Activated naive CD4-positive, alpha-beta T cell treated with anti-CD3 and anti-CD28 coated beads for 36 hours (primary cell): ENCODE results near the gene MTG1. TPM values are rescaled to one million over a fixed set of nuclear protein-coding genes. Genes with fewer than 3 reads are reported as not detected.
"Not testable (repeated sequence)": the region's sequence is repeated elsewhere in the genome, so short reads cannot be mapped to it uniquely, and the experiment has no call there.

Source experiments
- CTCF ChIA-PET: fragments of 350-600 bp; sonication (Branson Sonifier 250); formaldehyde crosslinking; loops from one replicate; lab custom pipeline; 2021; ENCODE audit warnings: antibody characterized with exemption; lab: Charles Lee
- DNase-seq: peaks from one replicate; pipeline ENCODE4 v3.0.0-alpha.2; 2020
- H3K27ac Mint-ChIP-seq: one replicate; pipeline ENCODE4 v1.8.0; 2021; ENCODE audit warnings: mild to moderate bottlenecking, mixed read lengths
- H3K27me3 Mint-ChIP-seq: one replicate; pipeline ENCODE4 v1.8.0; 2021; ENCODE audit warnings: low read depth, mixed read lengths
- H3K36me3 Mint-ChIP-seq: one replicate; pipeline ENCODE4 v1.8.0; 2021; ENCODE audit warnings: low read depth, mixed read lengths
- H3K4me1 Mint-ChIP-seq: one replicate; pipeline ENCODE4 v1.8.0; 2021; ENCODE audit warnings: low read depth, mixed read lengths
- H3K4me3 Mint-ChIP-seq: one replicate; pipeline ENCODE4 v1.8.0; 2021; ENCODE audit warnings: mild to moderate bottlenecking, moderate library complexity, mixed read lengths
- H3K9me3 Mint-ChIP-seq: one replicate; pipeline ENCODE4 v1.8.0; 2021; ENCODE audit warnings: mixed read lengths
- intact Hi-C: fragments of 100-400 bp; cut with micrococcal nuclease; formaldehyde crosslinking; loops from one replicate; pipeline ENCODE4 v1.15.1; 2023
- total RNA-seq, 2 experiments: library from RNA; stranded (reverse); gene quantifications; one replicate each; pipeline ENCODE4 v1.2.3, GENCODE V29; 2021

Gene MTG1
- total RNA-seq, 2 experiments from 2014 or later = 31.6 to 32.9 TPM

- not testable (repeated sequence) for H3K27me3 Mint-ChIP-seq, H3K27ac Mint-ChIP-seq, DNase-seq, H3K36me3 Mint-ChIP-seq, H3K9me3 Mint-ChIP-seq, H3K4me1 Mint-ChIP-seq
- H3K4me3 Mint-ChIP-seq = peak overlapping the region; percentile 41
- CTCF ChIA-PET = interaction anchor here (0.9 to 1.1 kb wide), 2 partner anchors 47 to 55 kb away, joined by 3 to 4 read pairs; no protein-coding TSS in a partner anchor
- intact Hi-C loops = loop anchor here (5.0 kb wide), 1 partner anchor 119 kb away; no protein-coding TSS in a partner anchor
These were observed 17.8 kb upstream of the MTG1 start for GRCh38 chr10:133376183-133376582.

GRCh38 chr10:133377025-133377817, 16.7 kb upstream of the MTG1 start:
- Mint-ChIP-seq H3K4me1 (peaks cover 5% of the 10 kb centered on the region), H3K27me3 (no peaks in the 10 kb centered on the region), H3K9me3 (no peaks in the 10 kb centered on the region), H3K36me3 (no peaks in the 10 kb centered on the region), H3K27ac (no peak overlapping the region), H3K4me3 (peak overlapping the region; percentile 48)
- CTCF ChIA-PET = interaction anchor here (0.8 to 1.1 kb wide), 2 partner anchors 11 to 56 kb away, joined by 3 read pairs; no protein-coding TSS in a partner anchor
- no peak for DNase-seq
- intact Hi-C loops = loop anchor here (5.0 kb wide), 1 partner anchor 120 kb away; no protein-coding TSS in a partner anchor

GRCh38 chr10:133377818-133378250, 16.1 kb upstream of the MTG1 start:
- CTCF ChIA-PET = interaction anchor here (0.7 to 0.8 kb wide), 2 partner anchors 10 to 48 kb away, joined by 3 to 5 read pairs; no protein-coding TSS in a partner anchor
- Mint-ChIP-seq H3K27ac (no peak overlapping the region), H3K4me3 (peak overlapping the region; percentile 74), H3K9me3 (no peaks in the 10 kb centered on the region), H3K27me3 (no peaks in the 10 kb centered on the region), H3K36me3 (no peaks in the 10 kb centered on the region), H3K4me1 (peaks cover 5% of the 10 kb centered on the region)
- intact Hi-C loops = loop anchor here (1.0 to 5.0 kb wide), 3 partner anchors 16 to 121 kb away; partner anchors contain the start of genes MTG1, TUBGCP2 and ZNF511
- no peak for DNase-seq

- peak; percentile 61 for DNase-seq
- no peaks in the 10 kb centered on the region for H3K27me3 Mint-ChIP-seq
These were observed 15.5 kb upstream of the MTG1 start for GRCh38 chr10:133378251-133379096.

GRCh38 chr10:133379152-133379800, 14.7 kb upstream of the MTG1 start, which contains the start of gene PAOX:
PAOX (plus strand) TSS chr10:133379262; CDS start chr10:133379317, 55 bp downstream.
- peak within 1 kb of the TSS; percentile 30 for H3K27ac Mint-ChIP-seq
- no peaks in the 10 kb centered on the region for H3K36me3 Mint-ChIP-seq
- peak; percentile 80 for DNase-seq
- peaks cover 3% of the 10 kb centered on the region for H3K4me1 Mint-ChIP-seq
- no peaks in the 10 kb centered on the region for H3K27me3 Mint-ChIP-seq
- CTCF ChIA-PET = no interaction called here
- peak within 1 kb of the TSS; percentile 74 for H3K4me3 Mint-ChIP-seq
- no peaks in the 10 kb centered on the region for H3K9me3 Mint-ChIP-seq
- intact Hi-C loops = loop anchor here (1.0 to 5.0 kb wide), 4 partner anchors 11 to 122 kb away; partner anchors contain the start of genes TUBGCP2 and ZNF511

More at GRCh38 chr10:133378251-133379096, 15.5 kb upstream of the MTG1 start:
- Mint-ChIP-seq H3K4me1 (peaks cover 5% of the 10 kb centered on the region), H3K9me3 (no peaks in the 10 kb centered on the region), H3K36me3 (no peaks in the 10 kb centered on the region), H3K27ac (peak overlapping the region; percentile 30), H3K4me3 (peak overlapping the region; percentile 74)
- CTCF ChIA-PET = interaction anchor here (0.7 to 0.8 kb wide), 2 partner anchors 10 to 49 kb away, joined by 3 to 5 read pairs; no protein-coding TSS in a partner anchor
- intact Hi-C loops = loop anchor here (1.0 to 5.0 kb wide), 5 partner anchors 12 to 121 kb away; partner anchors contain the start of genes MTG1, TUBGCP2 and ZNF511

GRCh38 chr10:133379801-133380666, 13.9 kb upstream of the MTG1 start:
- no peaks in the 10 kb centered on the region for H3K36me3 Mint-ChIP-seq
- intact Hi-C loops = loop anchor here (1.0 to 5.0 kb wide), 4 partner anchors 10 to 123 kb away; partner anchors contain the start of genes TUBGCP2 and ZNF511
- peaks cover 3% of the 10 kb centered on the region for H3K4me1 Mint-ChIP-seq
- peak overlapping the region; percentile 66 for H3K4me3 Mint-ChIP-seq
- CTCF ChIA-PET = no interaction called here
- H3K9me3 Mint-ChIP-seq = no peaks in the 10 kb centered on the region
- DNase-seq = no peak
- H3K27me3 Mint-ChIP-seq = no peaks in the 10 kb centered on the region
- no peak overlapping the region for H3K27ac Mint-ChIP-seq

- no peak overlapping the region for H3K4me3 Mint-ChIP-seq
- DNase-seq = no peak
- intact Hi-C loops = no loop called here
- CTCF ChIA-PET = no interaction called here
- H3K36me3 Mint-ChIP-seq = no peaks in the 10 kb centered on the region
- no peaks in the 10 kb centered on the region for H3K9me3 Mint-ChIP-seq
- H3K27me3 Mint-ChIP-seq = no peaks in the 10 kb centered on the region
- H3K4me1 Mint-ChIP-seq = peaks cover 3% of the 10 kb centered on the region
- no peak overlapping the region for H3K27ac Mint-ChIP-seq
These were observed 12.9 kb upstream of the MTG1 start for GRCh38 chr10:133381036-133381435.

- Mint-ChIP-seq H3K9me3 (no peaks in the 10 kb centered on the region), H3K36me3 (peaks cover 2% of the 10 kb centered on the region)
- CTCF ChIA-PET = interaction anchor here (1.7 kb wide), 1 partner anchor 54 kb away, joined by 4 read pairs; no protein-coding TSS in a partner anchor
These were observed 10.4 kb upstream of the MTG1 start for GRCh38 chr10:133383551-133383950.

GRCh38 chr10:133384071-133384470, 9.9 kb upstream of the MTG1 start:
- no peak overlapping the region for H3K27ac Mint-ChIP-seq
- H3K4me3 Mint-ChIP-seq = no peak overlapping the region
- peaks cover 2% of the 10 kb centered on the region for H3K36me3 Mint-ChIP-seq
- CTCF ChIA-PET = interaction anchor here (0.6 to 1.7 kb wide), 2 partner anchors 53 to 55 kb away, joined by 3 to 4 read pairs; no protein-coding TSS in a partner anchor
- DNase-seq = no peak
- intact Hi-C loops = no loop called here
- no peaks in the 10 kb centered on the region for H3K27me3 Mint-ChIP-seq
- H3K9me3 Mint-ChIP-seq = no peaks in the 10 kb centered on the region
- peaks cover 11% of the 10 kb centered on the region for H3K4me1 Mint-ChIP-seq

More at GRCh38 chr10:133383551-133383950, 10.4 kb upstream of the MTG1 start:
- H3K4me3 Mint-ChIP-seq = no peak overlapping the region
- H3K27me3 Mint-ChIP-seq = no peaks in the 10 kb centered on the region
- H3K27ac Mint-ChIP-seq = no peak overlapping the region
- intact Hi-C loops = no loop called here
- H3K4me1 Mint-ChIP-seq = peaks cover 6% of the 10 kb centered on the region
- DNase-seq = no peak

- no peaks in the 10 kb centered on the region for H3K27me3 Mint-ChIP-seq
These were observed 8.7 kb upstream of the MTG1 start for GRCh38 chr10:133385214-133385613.

More at GRCh38 chr10:133385214-133385613, 8.7 kb upstream of the MTG1 start:
- intact Hi-C loops = no loop called here
- CTCF ChIA-PET = no interaction called here
- Mint-ChIP-seq H3K36me3 (peaks cover 2% of the 10 kb centered on the region), H3K4me1 (peaks cover 19% of the 10 kb centered on the region), H3K27ac (no peak overlapping the region), H3K9me3 (no peaks in the 10 kb centered on the region), H3K4me3 (no peak overlapping the region)
- DNase-seq = no peak
